GM23338 (cell line): ENCODE measurements around the gene SYNDIG1L. TPM values are rescaled to one million over a fixed set of nuclear protein-coding genes. Genes with fewer than 3 reads are reported as not detected.
A peak's percentile ranks its signal among the peaks of the same experiment; 100 is the strongest.

ENCODE experiments used
- ATAC-seq: fragments of 200-7000 bp; cut with Tn5 transposase; 3 replicates; pipeline ENCODE4 v1.9.1; 2020
- DNase-seq: peaks from one replicate; pipeline ENCODE4 v3.0.0-alpha.2; 2015; ENCODE audit warnings: low spot score
- H2AFZ ChIP-seq: fragments of 200-600 bp; sonication (generic); 2 replicates; pipeline ENCODE4 v1.8.0; 2016; ENCODE audit warnings: antibody characterized with exemption, mild to moderate bottlenecking, moderate library complexity
- H3F3A ChIP-seq: fragments of 200-600 bp; sonication (generic); replicated peaks from 2 replicates; pipeline ENCODE4 v1.8.0; 2017; ENCODE audit warnings: antibody characterized with exemption, mixed run types, low read depth
- H3K27ac ChIP-seq: fragments of 200-600 bp; sonication (generic); 2 replicates; pipeline ENCODE4 v1.6.1; 2016; ENCODE audit warnings: low read depth
- H3K27me3 ChIP-seq: fragments of 200-600 bp; sonication (generic); 2 replicates; pipeline ENCODE4 v1.8.0; 2016; ENCODE audit warnings: mild to moderate bottlenecking, mixed run types, moderate library complexity; ENCODE audit not compliant: insufficient read depth
- H3K36me3 ChIP-seq: fragments of 200-600 bp; sonication (generic); 2 replicates; pipeline ENCODE4 v1.8.0; 2016; ENCODE audit warnings: mild to moderate bottlenecking; ENCODE audit not compliant: insufficient read depth
- H3K4me1 ChIP-seq: fragments of 200-600 bp; sonication (generic); 2 replicates; pipeline ENCODE4 v1.8.0; 2016; ENCODE audit warnings: mild to moderate bottlenecking, moderate library complexity; ENCODE audit not compliant: insufficient read depth
- H3K4me2 ChIP-seq: fragments of 200-600 bp; sonication (generic); 2 replicates; pipeline ENCODE4 v1.7.1; 2017; ENCODE audit warnings: mixed run types
- H3K4me3 ChIP-seq: fragments of 200-600 bp; sonication (generic); 2 replicates; pipeline ENCODE4 v1.6.1; 2016; ENCODE audit warnings: mixed run types
- H3K79me2 ChIP-seq: fragments of 200-600 bp; sonication (generic); replicated peaks from 2 replicates; pipeline ENCODE4 v1.8.0; 2017; ENCODE audit warnings: mild to moderate bottlenecking; ENCODE audit not compliant: insufficient read depth
- H3K9me2 ChIP-seq: fragments of 200-600 bp; sonication (generic); 2 replicates; pipeline ENCODE4 v1.8.0; 2017; ENCODE audit not compliant: insufficient read depth
- H4K20me1 ChIP-seq: fragments of 200-600 bp; sonication (generic); replicated peaks from 2 replicates; pipeline ENCODE4 v1.8.0; 2017; ENCODE audit warnings: mild to moderate bottlenecking; ENCODE audit not compliant: insufficient read depth
- H3K27ac Mint-ChIP-seq: 2 replicates; pipeline ENCODE4 v1.8.0; 2020; ENCODE audit warnings: inconsistent platforms, mild to moderate bottlenecking, moderate library complexity, mixed read lengths
- H3K27me3 Mint-ChIP-seq: 3 replicates; pipeline ENCODE4 v1.8.0; 2022; ENCODE audit warnings: low read depth, mild to moderate bottlenecking, moderate library complexity, mixed read lengths, inconsistent platforms; ENCODE audit not compliant: insufficient read depth, poor library complexity
- H3K36me3 Mint-ChIP-seq: 3 replicates; pipeline ENCODE4 v1.8.0; 2021; ENCODE audit warnings: low read depth, mild to moderate bottlenecking, inconsistent platforms, moderate library complexity, mixed read lengths
- H3K4me1 Mint-ChIP-seq: 3 replicates; pipeline ENCODE4 v1.8.0; 2020; ENCODE audit warnings: mild to moderate bottlenecking, inconsistent platforms, mixed read lengths
- H3K4me3 Mint-ChIP-seq: 3 replicates; pipeline ENCODE4 v1.8.0; 2021; ENCODE audit warnings: moderate library complexity, mild to moderate bottlenecking, inconsistent platforms, mixed read lengths
- H3K9me3 Mint-ChIP-seq: 3 replicates; pipeline ENCODE4 v1.8.0; 2020; ENCODE audit warnings: moderate library complexity, mild to moderate bottlenecking, inconsistent platforms, mixed read lengths
- CREB1 ChIP-seq: fragments of 250-450 bp; sonication (Bioruptor Pico); IDR thresholded peaks from 2 replicates; pipeline ENCODE4 v1.5.0; 2020; ENCODE audit warnings: low read depth, mild to moderate bottlenecking, moderate library complexity
- EZH2 ChIP-seq: fragments of 200-600 bp; sonication (generic); IDR thresholded peaks from one replicate; pipeline ENCODE4 v1.8.0; 2017; ENCODE audit warnings: antibody characterized with exemption, mild to moderate bottlenecking, low read depth; ENCODE audit not compliant: unreplicated experiment
- JUNB ChIP-seq: IDR thresholded peaks from one replicate; pipeline ENCODE4 v1.6.1; 2016; ENCODE audit warnings: antibody characterized with exemption; ENCODE audit not compliant: unreplicated experiment
- NANOG ChIP-seq: IDR thresholded peaks from 2 replicates; pipeline ENCODE4 v1.6.1; 2016; ENCODE audit warnings: antibody characterized with exemption, borderline replicate concordance
- POLR2AphosphoS5 ChIP-seq: IDR thresholded peaks from 2 replicates; pipeline ENCODE4 v1.6.1; 2016; ENCODE audit warnings: antibody characterized with exemption, low read depth
- ZNF114 ChIP-seq: fragments of 250-450 bp; sonication (Bioruptor Pico); IDR thresholded peaks from 2 replicates; pipeline ENCODE4 v1.5.0; 2020; ENCODE audit warnings: mild to moderate bottlenecking, moderate library complexity
- ZNF331 ChIP-seq: fragments of 250-450 bp; sonication (Bioruptor Pico); IDR thresholded peaks from 2 replicates; pipeline ENCODE4 v1.5.0; 2020; ENCODE audit warnings: low read depth, mild to moderate bottlenecking, moderate library complexity
- polyA plus RNA-seq: library from polyadenylated mRNA; unstranded; fragments of >200 nt; fragmentation: Nextera tagmentation; extraction: Ambion mirVana; gene quantifications from 2 replicates; pipeline ENCODE4 v1.2.1, GENCODE V29; 2016
- total RNA-seq: library from RNA; depleted of rRNA; stranded (reverse); fragments of >200 nt; shearing (Covaris generic); gene quantifications from 2 replicates; pipeline ENCODE4 v1.2.3, GENCODE V29; 2014
- TF ChIP-seq, protein P1 (sequence below): IDR thresholded peaks from one replicate; pipeline ENCODE4 v1.6.1; 2018; ENCODE audit warnings: antibody characterized with exemption; ENCODE audit not compliant: unreplicated experiment
- TF ChIP-seq, protein P2 (sequence below): IDR thresholded peaks from 2 replicates; pipeline ENCODE4 v1.6.1; 2016; ENCODE audit warnings: antibody characterized with exemption
- TF ChIP-seq, protein P3 (sequence below): fragments of 250-450 bp; sonication (Bioruptor Pico); IDR thresholded peaks from 2 replicates; pipeline ENCODE4 v1.5.0; 2020; ENCODE audit warnings: mild to moderate bottlenecking, moderate library complexity

SYNDIG1L gene
- total and polyA plus RNA-seq, 2 experiments from 2014 or later, result 0.65 to 2.1 TPM

DNA sequence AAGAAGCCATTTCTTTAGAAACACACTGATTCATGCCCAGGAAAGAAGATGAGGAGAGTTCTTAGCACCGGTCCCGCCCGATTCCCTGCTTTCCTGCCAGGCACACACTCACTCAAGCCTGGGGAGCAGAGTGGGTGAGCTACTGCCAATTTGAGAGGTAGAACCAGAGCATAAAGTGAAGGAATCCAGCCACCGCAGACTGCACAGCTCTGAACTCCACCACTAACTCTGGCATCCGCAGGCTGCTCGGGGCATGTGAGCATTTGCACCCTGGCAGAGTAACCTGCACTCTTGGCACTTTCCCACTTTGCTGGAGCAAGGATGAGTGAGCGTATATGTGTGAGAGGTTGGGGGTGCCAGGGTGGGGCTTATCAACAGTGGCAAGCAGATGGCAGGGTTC is 4.0 kb upstream of the SYNDIG1L start:
- Histone ChIP-seq H3K9me2 (0 out of 2 replicates have a peak, but pooled peaks cover 3% of the 10 kb centered on the region), H2AFZ (no peak overlapping the region), H3K36me3 (no peaks in the 10 kb centered on the region), H4K20me1 (no peaks in the 10 kb centered on the region), H3K27ac (peak overlapping the region; percentile 85), H3K4me1 (peaks cover 49% of the 10 kb centered on the region), H3F3A (peaks cover 23% of the 10 kb centered on the region), H3K27me3 (peaks cover 5% of the 10 kb centered on the region), H3K4me3 (no peak overlapping the region), H3K4me2 (peak overlapping the region; percentile 52), H3K79me2 (no peaks in the 10 kb centered on the region)
- peak overlapping the region; percentile 49; the same call in 1 of the 3 replicates for H3K4me3 Mint-ChIP-seq
- TF ChIP-seq CREB1, result no peak
- no peak for TF ChIP-seq EZH2
- no peak for TF ChIP-seq POLR2AphosphoS5
- TF ChIP-seq, protein P1, sequence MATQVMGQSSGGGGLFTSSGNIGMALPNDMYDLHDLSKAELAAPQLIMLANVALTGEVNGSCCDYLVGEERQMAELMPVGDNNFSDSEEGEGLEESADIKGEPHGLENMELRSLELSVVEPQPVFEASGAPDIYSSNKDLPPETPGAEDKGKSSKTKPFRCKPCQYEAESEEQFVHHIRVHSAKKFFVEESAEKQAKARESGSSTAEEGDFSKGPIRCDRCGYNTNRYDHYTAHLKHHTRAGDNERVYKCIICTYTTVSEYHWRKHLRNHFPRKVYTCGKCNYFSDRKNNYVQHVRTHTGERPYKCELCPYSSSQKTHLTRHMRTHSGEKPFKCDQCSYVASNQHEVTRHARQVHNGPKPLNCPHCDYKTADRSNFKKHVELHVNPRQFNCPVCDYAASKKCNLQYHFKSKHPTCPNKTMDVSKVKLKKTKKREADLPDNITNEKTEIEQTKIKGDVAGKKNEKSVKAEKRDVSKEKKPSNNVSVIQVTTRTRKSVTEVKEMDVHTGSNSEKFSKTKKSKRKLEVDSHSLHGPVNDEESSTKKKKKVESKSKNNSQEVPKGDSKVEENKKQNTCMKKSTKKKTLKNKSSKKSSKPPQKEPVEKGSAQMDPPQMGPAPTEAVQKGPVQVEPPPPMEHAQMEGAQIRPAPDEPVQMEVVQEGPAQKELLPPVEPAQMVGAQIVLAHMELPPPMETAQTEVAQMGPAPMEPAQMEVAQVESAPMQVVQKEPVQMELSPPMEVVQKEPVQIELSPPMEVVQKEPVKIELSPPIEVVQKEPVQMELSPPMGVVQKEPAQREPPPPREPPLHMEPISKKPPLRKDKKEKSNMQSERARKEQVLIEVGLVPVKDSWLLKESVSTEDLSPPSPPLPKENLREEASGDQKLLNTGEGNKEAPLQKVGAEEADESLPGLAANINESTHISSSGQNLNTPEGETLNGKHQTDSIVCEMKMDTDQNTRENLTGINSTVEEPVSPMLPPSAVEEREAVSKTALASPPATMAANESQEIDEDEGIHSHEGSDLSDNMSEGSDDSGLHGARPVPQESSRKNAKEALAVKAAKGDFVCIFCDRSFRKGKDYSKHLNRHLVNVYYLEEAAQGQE, result no peak
- ATAC-seq (no peak), DNase-seq (no peak)
- H3K36me3 Mint-ChIP-seq, result no peaks in the 10 kb centered on the region
- peaks cover 74% of the 10 kb centered on the region for H3K4me1 Mint-ChIP-seq
- H3K27me3 Mint-ChIP-seq, result peaks cover 13% of the 10 kb centered on the region
- H3K9me3 Mint-ChIP-seq, result no peaks in the 10 kb centered on the region
- H3K27ac Mint-ChIP-seq, result peak overlapping the region; percentile 77; the same call in 1 of the 2 replicates

DNA sequence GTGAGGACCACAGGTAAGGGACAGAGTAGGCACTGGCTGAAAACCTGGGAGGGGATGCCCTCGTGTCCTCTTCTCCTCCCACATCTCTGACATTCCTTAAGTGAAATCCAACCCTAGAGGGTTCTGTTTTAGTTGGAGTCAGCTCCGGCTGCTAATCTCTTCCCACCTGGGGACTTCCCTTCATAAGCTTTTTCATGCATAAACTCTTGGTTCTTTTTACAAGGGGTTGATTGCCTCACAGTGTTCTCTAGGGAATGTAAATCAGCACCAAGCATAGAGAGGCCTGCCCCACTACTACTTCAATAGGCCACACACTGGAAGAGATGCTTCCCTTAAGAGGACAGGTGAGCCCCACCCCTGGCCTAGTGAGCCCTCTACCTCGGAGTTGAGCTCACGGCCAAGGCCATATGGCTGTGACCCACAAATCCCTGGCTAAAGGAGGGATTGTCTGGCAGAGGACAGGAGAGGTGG is 3.2 kb upstream of the SYNDIG1L start:
- ATAC-seq, result peak; percentile 86
- H4K20me1 ChIP-seq, result no peaks in the 10 kb centered on the region
- H3K4me3 ChIP-seq, result no peak overlapping the region
- Mint-ChIP-seq H3K4me1 (peaks cover 76% of the 10 kb centered on the region), H3K36me3 (no peaks in the 10 kb centered on the region), H3K27ac (peak overlapping the region; percentile 77), H3K4me3 (peak overlapping the region; percentile 49; the same call in 1 of the 3 replicates), H3K9me3 (no peaks in the 10 kb centered on the region), H3K27me3 (peaks cover 13% of the 10 kb centered on the region)
- H3K4me1 ChIP-seq, result peaks cover 48% of the 10 kb centered on the region
- H3K79me2 ChIP-seq, result no peaks in the 10 kb centered on the region
- no peak overlapping the region for H2AFZ ChIP-seq
- H3K27ac ChIP-seq, result peak overlapping the region; percentile 85
- peak; percentile 57; the same call in 1 of the 2 replicates for TF ChIP-seq NANOG
- TF ChIP-seq JUNB, result no peak
- TF ChIP-seq, protein P2, sequence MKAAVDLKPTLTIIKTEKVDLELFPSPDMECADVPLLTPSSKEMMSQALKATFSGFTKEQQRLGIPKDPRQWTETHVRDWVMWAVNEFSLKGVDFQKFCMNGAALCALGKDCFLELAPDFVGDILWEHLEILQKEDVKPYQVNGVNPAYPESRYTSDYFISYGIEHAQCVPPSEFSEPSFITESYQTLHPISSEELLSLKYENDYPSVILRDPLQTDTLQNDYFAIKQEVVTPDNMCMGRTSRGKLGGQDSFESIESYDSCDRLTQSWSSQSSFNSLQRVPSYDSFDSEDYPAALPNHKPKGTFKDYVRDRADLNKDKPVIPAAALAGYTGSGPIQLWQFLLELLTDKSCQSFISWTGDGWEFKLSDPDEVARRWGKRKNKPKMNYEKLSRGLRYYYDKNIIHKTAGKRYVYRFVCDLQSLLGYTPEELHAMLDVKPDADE, result no peak
- TF ChIP-seq ZNF331 (CRISPR knock-in tag), result no peak
- 0 out of 2 replicates have a peak, but pooled peaks have one; percentile 62 for TF ChIP-seq ZNF114
- TF ChIP-seq CREB1, result peak; percentile 38; the same call in 1 of the 2 replicates
- TF ChIP-seq, protein P3, sequence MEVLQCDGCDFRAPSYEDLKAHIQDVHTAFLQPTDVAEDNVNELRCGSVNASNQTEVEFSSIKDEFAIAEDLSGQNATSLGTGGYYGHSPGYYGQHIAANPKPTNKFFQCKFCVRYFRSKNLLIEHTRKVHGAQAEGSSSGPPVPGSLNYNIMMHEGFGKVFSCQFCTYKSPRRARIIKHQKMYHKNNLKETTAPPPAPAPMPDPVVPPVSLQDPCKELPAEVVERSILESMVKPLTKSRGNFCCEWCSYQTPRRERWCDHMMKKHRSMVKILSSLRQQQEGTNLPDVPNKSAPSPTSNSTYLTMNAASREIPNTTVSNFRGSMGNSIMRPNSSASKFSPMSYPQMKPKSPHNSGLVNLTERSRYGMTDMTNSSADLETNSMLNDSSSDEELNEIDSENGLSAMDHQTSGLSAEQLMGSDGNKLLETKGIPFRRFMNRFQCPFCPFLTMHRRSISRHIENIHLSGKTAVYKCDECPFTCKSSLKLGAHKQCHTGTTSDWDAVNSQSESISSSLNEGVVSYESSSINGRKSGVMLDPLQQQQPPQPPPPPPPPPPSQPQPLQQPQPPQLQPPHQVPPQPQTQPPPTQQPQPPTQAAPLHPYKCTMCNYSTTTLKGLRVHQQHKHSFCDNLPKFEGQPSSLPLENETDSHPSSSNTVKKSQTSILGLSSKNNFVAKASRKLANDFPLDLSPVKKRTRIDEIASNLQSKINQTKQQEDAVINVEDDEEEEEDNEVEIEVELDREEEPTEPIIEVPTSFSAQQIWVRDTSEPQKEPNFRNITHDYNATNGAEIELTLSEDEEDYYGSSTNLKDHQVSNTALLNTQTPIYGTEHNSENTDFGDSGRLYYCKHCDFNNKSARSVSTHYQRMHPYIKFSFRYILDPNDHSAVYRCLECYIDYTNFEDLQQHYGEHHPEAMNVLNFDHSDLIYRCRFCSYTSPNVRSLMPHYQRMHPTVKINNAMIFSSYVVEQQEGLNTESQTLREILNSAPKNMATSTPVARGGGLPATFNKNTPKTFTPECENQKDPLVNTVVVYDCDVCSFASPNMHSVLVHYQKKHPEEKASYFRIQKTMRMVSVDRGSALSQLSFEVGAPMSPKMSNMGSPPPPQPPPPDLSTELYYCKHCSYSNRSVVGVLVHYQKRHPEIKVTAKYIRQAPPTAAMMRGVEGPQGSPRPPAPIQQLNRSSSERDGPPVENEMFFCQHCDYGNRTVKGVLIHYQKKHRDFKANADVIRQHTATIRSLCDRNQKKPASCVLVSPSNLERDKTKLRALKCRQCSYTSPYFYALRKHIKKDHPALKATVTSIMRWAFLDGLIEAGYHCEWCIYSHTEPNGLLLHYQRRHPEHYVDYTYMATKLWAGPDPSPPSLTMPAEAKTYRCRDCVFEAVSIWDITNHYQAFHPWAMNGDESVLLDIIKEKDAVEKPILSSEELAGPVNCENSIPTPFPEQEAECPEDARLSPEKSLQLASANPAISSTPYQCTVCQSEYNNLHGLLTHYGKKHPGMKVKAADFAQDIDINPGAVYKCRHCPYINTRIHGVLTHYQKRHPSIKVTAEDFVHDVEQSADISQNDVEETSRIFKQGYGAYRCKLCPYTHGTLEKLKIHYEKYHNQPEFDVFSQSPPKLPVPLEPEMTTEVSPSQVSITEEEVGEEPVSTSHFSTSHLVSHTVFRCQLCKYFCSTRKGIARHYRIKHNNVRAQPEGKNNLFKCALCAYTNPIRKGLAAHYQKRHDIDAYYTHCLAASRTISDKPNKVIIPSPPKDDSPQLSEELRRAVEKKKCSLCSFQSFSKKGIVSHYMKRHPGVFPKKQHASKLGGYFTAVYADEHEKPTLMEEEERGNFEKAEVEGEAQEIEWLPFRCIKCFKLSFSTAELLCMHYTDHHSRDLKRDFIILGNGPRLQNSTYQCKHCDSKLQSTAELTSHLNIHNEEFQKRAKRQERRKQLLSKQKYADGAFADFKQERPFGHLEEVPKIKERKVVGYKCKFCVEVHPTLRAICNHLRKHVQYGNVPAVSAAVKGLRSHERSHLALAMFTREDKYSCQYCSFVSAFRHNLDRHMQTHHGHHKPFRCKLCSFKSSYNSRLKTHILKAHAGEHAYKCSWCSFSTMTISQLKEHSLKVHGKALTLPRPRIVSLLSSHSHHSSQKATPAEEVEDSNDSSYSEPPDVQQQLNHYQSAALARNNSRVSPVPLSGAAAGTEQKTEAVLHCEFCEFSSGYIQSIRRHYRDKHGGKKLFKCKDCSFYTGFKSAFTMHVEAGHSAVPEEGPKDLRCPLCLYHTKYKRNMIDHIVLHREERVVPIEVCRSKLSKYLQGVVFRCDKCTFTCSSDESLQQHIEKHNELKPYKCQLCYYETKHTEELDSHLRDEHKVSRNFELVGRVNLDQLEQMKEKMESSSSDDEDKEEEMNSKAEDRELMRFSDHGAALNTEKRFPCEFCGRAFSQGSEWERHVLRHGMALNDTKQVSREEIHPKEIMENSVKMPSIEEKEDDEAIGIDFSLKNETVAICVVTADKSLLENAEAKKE (CRISPR knock-in tag), result peak; percentile 83
- 0 out of 2 replicates have a peak, but pooled peaks have one; percentile 38 for TF ChIP-seq POLR2AphosphoS5
- H3K9me2 ChIP-seq, result 0 out of 2 replicates have a peak, but pooled peaks cover 3% of the 10 kb centered on the region
- DNase-seq, result peak; percentile 90
- peaks cover 23% of the 10 kb centered on the region for H3F3A ChIP-seq
- no peaks in the 10 kb centered on the region for H3K36me3 ChIP-seq
- peak overlapping the region; percentile 52; the same call in 1 of the 2 replicates for H3K4me2 ChIP-seq
- peaks cover 12% of the 10 kb centered on the region for H3K27me3 ChIP-seq
